GM21515 (cell line): ENCODE results near the gene ELOVL7.
"Not testable (repeated sequence)": the region's sequence is repeated elsewhere in the genome, so short reads cannot be mapped to it uniquely, and the experiment has no call there.

Experiments used
- ATAC-seq: cut with Tn5 transposase; IDR thresholded peaks from one replicate; pipeline ENCODE4 v1.9.1; 2021; ENCODE audit not compliant: unreplicated experiment

ELOVL7 gene

DNA sequence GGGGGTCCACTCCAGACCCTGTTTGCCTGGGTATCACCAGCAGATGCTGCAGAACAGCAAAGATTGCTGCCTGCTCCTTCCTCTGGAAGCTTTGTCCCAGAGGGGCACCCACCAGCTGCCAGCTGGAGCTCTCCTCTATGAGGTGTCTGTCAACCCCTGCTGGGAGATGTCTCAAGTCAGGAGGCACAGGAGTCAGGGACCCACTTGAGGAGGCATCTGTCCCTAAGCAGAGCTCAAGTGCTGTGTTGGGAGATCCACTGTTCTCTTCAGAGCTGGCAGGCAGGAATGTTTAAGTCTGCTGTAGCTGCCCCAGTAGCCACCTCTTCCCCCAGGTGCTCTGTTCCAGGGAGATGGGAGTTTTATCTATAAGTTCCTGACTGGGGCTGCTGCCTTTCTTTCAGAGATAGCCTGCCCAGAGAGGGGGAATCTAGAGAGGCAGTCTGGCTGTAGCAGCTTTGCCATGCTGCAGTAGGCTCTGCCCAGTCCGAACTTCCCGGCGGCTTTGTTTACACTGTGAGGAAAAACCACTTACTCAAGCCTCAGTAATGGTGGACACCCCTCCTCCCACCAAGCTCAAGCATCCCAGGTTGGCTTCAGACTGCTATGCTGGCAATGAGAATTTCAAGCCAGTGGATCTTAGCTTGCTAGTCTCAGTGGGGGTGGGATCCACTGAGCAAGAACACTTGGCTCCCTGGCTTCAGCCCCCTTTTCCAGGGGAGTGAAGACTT is 128.7 kb downstream of the ELOVL7 start:
- not testable (repeated sequence) for ATAC-seq

DNA sequence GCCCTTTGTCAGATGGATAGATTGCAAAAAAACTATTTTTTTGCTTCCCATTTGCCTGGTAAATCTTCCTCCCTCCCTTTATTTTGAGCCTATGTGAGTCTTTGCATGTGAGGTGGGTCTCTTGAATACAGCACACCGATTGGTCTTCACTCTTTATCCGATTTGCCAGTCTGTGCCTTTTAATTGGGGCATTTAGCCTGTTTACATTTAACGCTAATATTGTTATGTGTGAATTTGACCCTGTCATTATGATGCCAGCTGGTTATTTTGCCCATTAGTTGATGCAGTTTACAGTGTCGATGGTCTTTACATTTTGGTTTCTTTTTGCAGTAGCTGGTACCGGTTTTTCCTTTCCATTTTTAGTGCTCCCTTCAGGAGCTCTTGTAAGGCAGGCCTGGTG is 131.1 kb downstream of the ELOVL7 start:
- ATAC-seq = no peak

DNA sequence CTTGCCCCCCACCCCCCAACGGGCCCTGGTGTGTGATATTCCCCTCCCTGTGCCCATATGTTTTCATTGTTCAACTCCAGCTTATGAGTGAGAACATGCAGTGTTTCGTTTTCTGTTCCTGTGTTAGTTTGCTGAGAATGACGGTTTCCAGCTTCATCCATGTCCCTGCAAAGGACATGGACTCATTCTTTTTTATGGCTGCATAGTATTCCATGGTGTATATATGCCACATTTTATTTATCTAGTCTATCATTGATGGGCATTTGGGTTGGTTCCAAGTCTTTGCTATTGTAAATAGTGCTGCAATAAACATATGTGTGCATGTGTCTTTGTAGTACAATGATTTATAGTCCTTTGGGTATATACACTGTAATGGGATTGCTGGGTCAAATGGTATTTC is 132.2 kb downstream of the ELOVL7 start:
- ATAC-seq = not testable (repeated sequence)

- no peak for ATAC-seq
Observed at GRCh38 chr5:60710362-60710761, 133.7 kb downstream of the ELOVL7 start.

- ATAC-seq = no peak
Observed at GRCh38 chr5:60705144-60705543, 138.9 kb downstream of the ELOVL7 start.

DNA sequence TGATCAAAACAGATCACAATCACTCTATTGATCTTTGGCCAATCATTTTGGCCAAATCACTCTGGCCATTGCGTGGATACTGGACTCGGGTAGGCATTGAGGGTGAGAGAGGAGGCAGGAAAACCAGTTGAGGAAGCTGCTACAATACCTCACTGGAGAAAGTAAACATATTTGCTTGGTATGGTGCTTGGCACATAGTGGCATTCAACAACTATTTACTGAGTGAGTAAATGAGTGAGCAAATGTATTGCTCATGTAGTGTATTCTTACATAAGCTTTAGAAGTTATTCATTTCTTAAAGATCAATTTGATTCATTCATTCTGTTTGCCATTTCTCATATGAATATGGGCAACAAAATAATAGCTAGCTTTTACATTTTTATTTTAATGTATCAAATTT is 140.1 kb downstream of the ELOVL7 start:
- ATAC-seq = no peak
